GM13976 (cell line): ENCODE results near the gene SEMA5A.

Experiments used
- DNase-seq: peaks from one replicate; pipeline ENCODE4 v3.0.0; 2012; ENCODE audit warnings: low spot score
- CTCF ChIP-seq: IDR thresholded peaks from 2 replicates; pipeline ENCODE4 v1.5.1; 2012; ENCODE audit warnings: borderline replicate concordance, mild to moderate bottlenecking; ENCODE audit not compliant: insufficient read depth; ENCODE audit errors: extremely low read depth, missing control alignments, control extremely low read depth
- in situ Hi-C: fragments of 300-500 bp; cut with MboI; formaldehyde crosslinking; loops from one replicate; pipeline ENCODE4 v1.12.0; 2022; ENCODE audit warnings: low sequenced_read_pairs, mixed read lengths, inconsistent platforms; ENCODE audit not compliant: unreplicated experiment

SEMA5A gene

DNA sequence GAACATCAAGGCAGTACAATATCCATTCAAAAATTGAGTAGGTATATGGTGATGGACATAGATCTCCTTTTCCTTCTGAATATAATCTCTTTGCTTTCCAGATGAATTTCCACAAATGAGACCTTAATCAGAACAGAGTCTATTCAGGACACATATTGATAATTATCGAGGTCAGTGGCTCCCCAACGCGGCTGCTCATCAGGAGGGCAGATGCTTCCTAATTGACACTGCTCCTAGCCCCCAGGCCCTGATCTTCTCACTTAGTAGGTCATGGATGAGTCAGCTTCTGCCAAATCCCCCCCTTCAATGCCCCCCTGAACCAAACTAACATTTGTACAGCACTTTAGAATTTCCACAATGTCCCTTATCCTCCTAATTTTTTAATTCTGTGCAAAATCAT lies 51.6 kb downstream of the SEMA5A start:
- in situ Hi-C loops = no loop called here
- no peak for TF ChIP-seq CTCF

GRCh38 chr5:9490494-9491097 lies 55.3 kb downstream of the SEMA5A start:
- in situ Hi-C loops = no loop called here
- no peak for TF ChIP-seq CTCF
- DNase-seq = no peak

More for the DNA sequence above, 51.6 kb downstream of the SEMA5A start:
- DNase-seq = no peak

DNA sequence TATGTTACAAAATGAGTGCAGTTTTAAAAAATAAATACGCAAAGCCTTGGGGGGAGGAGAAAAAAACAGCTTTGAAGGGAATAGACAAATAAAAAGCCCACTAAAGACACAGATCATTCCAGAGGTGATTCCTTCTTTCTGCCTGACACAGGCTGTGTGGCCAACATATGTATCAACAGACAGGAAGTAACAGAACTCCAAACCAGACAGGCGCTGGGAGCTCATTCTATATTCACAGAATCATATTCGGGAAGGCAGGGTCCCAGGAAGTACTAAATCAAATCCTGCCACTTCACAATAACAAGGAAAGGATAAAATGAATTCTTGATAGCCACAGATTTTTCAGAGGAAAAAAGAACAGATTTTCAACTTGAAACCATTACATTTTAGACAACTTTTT lies 62.1 kb downstream of the SEMA5A start:
- in situ Hi-C loops = no loop called here
- no peak for DNase-seq
- TF ChIP-seq CTCF = no peak

- DNase-seq = no peak
- in situ Hi-C loops = no loop called here
- no peak for TF ChIP-seq CTCF
These were observed 62.6 kb downstream of the SEMA5A start for GRCh38 chr5:9483243-9483642.

- in situ Hi-C loops = no loop called here
- DNase-seq = no peak
- TF ChIP-seq CTCF = no peak
These were observed 63.5 kb downstream of the SEMA5A start for GRCh38 chr5:9482381-9482780.

DNA sequence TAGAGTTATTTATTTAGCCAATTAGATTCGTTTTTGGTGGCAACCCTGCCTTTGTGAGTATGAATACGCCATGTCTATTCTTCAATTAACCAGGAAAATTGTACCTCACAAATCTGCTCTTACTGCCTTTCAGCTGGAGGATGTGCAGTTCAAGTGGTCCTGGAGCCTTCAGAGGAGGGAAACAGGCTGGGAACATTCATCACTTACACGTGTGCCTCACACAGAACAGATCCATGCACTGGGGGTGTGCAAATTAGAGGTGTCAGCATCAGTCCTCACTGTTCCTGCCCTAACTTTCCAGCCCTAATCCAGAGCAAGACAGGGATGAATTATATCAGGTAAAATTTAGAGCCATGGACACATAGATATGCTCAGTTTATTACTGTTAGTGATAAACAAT lies 65.4 kb downstream of the SEMA5A start:
- no peak for DNase-seq
- in situ Hi-C loops = no loop called here
- TF ChIP-seq CTCF = no peak
